Uterus (tissue), 2 donors: ENCODE data around the gene ST8SIA5.

ENCODE experiments used
- CTCF ChIP-seq, 4 experiments: fragments of 200-600 bp in 2 of 4; fragments of 450-650 bp in 2 of 4; sonication (generic) in 2 of 4; IDR thresholded peaks; one replicate each; pipeline ENCODE4 v1.5.1; 2016 to 2019; ENCODE audit warnings: antibody characterized with exemption in 4 of 4, mild to moderate bottlenecking in 2 of 4, moderate library complexity in 1 of 4
- POLR2A ChIP-seq, 2 donors: fragments of 450-650 bp; IDR thresholded peaks; one replicate each; pipeline ENCODE4 v1.6.1; 2016; ENCODE audit warnings: antibody characterized with exemption in 2 of 2, mild to moderate bottlenecking in 1 of 2, moderate library complexity in 1 of 2

GRCh38 chr18:46623541-46623940 lies 133.3 kb downstream of the ST8SIA5 start:
- TF ChIP-seq CTCF (IDR thresholded peaks at IDR 0.05): no peak
- TF ChIP-seq POLR2A (IDR thresholded peaks at IDR 0.05): no peak
